T-helper 1 cell treated with Interleukin-12 subunit alpha and Interleukin-12 subunit beta and Interleukin-4 antibody, amounts not matched to agents 30 ng/mL and 1 ng/mL, for 36 hours (primary cell): Measurements from ENCODE around the gene RNF168. TPM values are rescaled to one million over a fixed set of nuclear protein-coding genes. Genes with fewer than 3 reads are reported as not detected.

Source experiments
- total RNA-seq: library from RNA; stranded (reverse); gene quantifications from 2 replicates; pipeline ENCODE4 v1.2.3, GENCODE V29; 2022

RNF168 gene
- total RNA-seq, 1 donor from 2014 or later: 32.2 TPM

Other genes with a start within 250 kb of the RNF168 start
- 95.3 and 104 TPM in 2 replicates for gene PCYT1A, start 216.0 kb downstream of the RNF168 start, total RNA-seq
- gene DYNLT2B, start 185.5 kb downstream of the RNF168 start, total RNA-seq: 17.2 and 17.8 TPM in 2 replicates
- gene TM4SF19, start 165.4 kb downstream of the RNF168 start, total RNA-seq: not detected in 2 replicates
- gene UBXN7, start 71.3 kb downstream of the RNF168 start, total RNA-seq: 45.3 and 47.7 TPM in 2 replicates
- gene SMCO1, start 11.6 kb upstream of the RNF168 start, total RNA-seq: not detected in 2 replicates
- 19.5 and 22.5 TPM in 2 replicates for gene WDR53, start 64.8 kb upstream of the RNF168 start, total RNA-seq
- 17.5 and 17.8 TPM in 2 replicates for gene FBXO45, start 64.9 kb upstream of the RNF168 start, total RNA-seq
- gene NRROS, start 135.9 kb upstream of the RNF168 start, total RNA-seq: 33.1 and 34.7 TPM in 2 replicates
- 5.3 and 5.5 TPM in 2 replicates for gene CEP19, start 208.5 kb upstream of the RNF168 start, total RNA-seq
- gene PIGX, start 208.6 kb upstream of the RNF168 start, total RNA-seq: 67.2 and 67.5 TPM in 2 replicates
- gene PAK2, start 236.1 kb upstream of the RNF168 start, total RNA-seq: 93.9 and 97.7 TPM in 2 replicates